Measurements from ENCODE around the gene PAPSS1. TPM values are rescaled to one million over a fixed set of nuclear protein-coding genes. Genes with fewer than 3 reads are reported as not detected.

Gene PAPSS1
- total and polyA plus RNA-seq, 2 of the 8 experiments (the other 6 are each of a cell fraction or from before 2014, with no cell fraction given), result 79.2 to 98.5 TPM

DNA sequence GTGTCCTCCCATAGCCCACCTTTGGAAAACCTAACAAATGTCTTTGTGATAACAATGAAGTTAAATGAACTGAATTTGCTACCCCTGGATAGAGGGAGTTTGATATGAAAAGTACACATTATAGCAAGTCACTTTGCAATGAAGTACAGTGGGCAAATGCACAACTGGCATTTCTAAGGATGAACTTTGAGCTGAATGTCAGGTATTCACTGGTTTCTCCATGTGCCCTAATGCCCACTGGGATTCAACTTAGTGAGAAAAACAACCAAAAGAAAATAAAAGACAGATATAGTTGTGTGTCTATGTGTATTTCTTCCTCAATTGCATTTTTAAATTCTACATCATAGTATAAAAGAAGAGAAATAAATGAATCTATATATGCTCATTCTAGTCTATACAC, 51.0 kb downstream of the PAPSS1 start:
- no peak overlapping the region for H2BK5ac ChIP-seq (ENCODE audit: low read depth, low read length)
- H2BK12ac ChIP-seq (ENCODE audit: low read depth, low read length), result no peak overlapping the region
- TF ChIP-seq SP4 (IDR thresholded peaks at IDR 0.05; ENCODE audit: low read length) (no peak), SAP30 (IDR thresholded peaks at IDR 0.05; ENCODE audit: insufficient read depth, insufficient replicate concordance, low read length) (no peak), EGR1 (IDR thresholded peaks at IDR 0.05; ENCODE audit: borderline replicate concordance, low read depth, low read length) (no peak), KDM4A (IDR thresholded peaks at IDR 0.05; ENCODE audit: low read depth, low read length, severe bottlenecking) (no peak), RFX5 (IDR thresholded peaks at IDR 0.05; ENCODE audit: borderline replicate concordance, low read depth, low read length) (no peak), BRCA1 (IDR thresholded peaks at IDR 0.05; ENCODE audit: low read depth, low read length) (no peak)
- no peak overlapping the region for H2BK20ac ChIP-seq (ENCODE audit: low read length)
- H2AFZ ChIP-seq (ENCODE audit: low read length), result no peak overlapping the region
- no peaks in the 10 kb centered on the region for H4K20me1 ChIP-seq (replicated peaks in 1 of 2; ENCODE audit: control insufficient read depth in 1 of 2, insufficient read depth in 2 of 2, low read length in 2 of 2)
- no peaks in the 10 kb centered on the region for H3K23me2 ChIP-seq (ENCODE audit: low read depth, low read length)
- H3K9me3 ChIP-seq (ENCODE audit: insufficient read depth in 2 of 2, low read depth in 1 of 2, low read length in 1 of 2), result peaks cover 0 to 7% of the 10 kb centered on the region in 2 experiments; a peak in 1 of 4 replicates
- no peak overlapping the region for H3K4me3 ChIP-seq (ENCODE audit: extremely low read depth in 1 of 4, insufficient read depth in 2 of 4, low read depth in 3 of 4, low read length in 4 of 4)
- no peak overlapping the region for H3K56ac ChIP-seq (replicated peaks; ENCODE audit: insufficient read length, low read depth, low read length)
- 0 out of 7 replicates have a peak, but pooled peaks cover 0 to under 1% (median 0%) of the 10 kb centered on the region in 4 experiments for H3K4me1 ChIP-seq (replicated peaks in 1 of 4; ENCODE audit: control insufficient read depth in 3 of 4, insufficient read depth in 4 of 4, low read length in 3 of 4)
- H3K4me2 ChIP-seq (ENCODE audit: insufficient read depth in 1 of 2, low read depth in 2 of 2, low read length in 2 of 2), result no peak overlapping the region
- peaks cover 0 to 6% (median 0%) of the 10 kb centered on the region in 4 experiments; a peak in 1 of 8 replicates for H3K36me3 ChIP-seq (ENCODE audit: control insufficient read depth in 2 of 4, insufficient read depth in 4 of 4, low read length in 3 of 4)
- no peak overlapping the region for H3K14ac ChIP-seq (ENCODE audit: insufficient read length)
- no peak overlapping the region for H4K91ac ChIP-seq (replicated peaks; ENCODE audit: insufficient read length, low read length)
- no peak overlapping the region for H2BK120ac ChIP-seq (replicated peaks; ENCODE audit: low read depth, low read length)
- H3K23ac ChIP-seq (ENCODE audit: insufficient read length), result no peak overlapping the region
- no peaks in the 10 kb centered on the region for H3K27me3 ChIP-seq (replicated peaks in 1 of 4; ENCODE audit: control insufficient read depth in 3 of 4, extremely low read depth in 1 of 4, insufficient read depth in 3 of 4, low read length in 3 of 4)
- H3K9ac ChIP-seq (replicated peaks in 1 of 4; ENCODE audit: extremely low read depth in 1 of 4, low read depth in 3 of 4, low read length in 3 of 4), result no peak overlapping the region
- no peak overlapping the region for H4K8ac ChIP-seq (ENCODE audit: extremely low read depth, insufficient read depth, low read length)
- no peak overlapping the region for H3K18ac ChIP-seq (ENCODE audit: extremely low read depth, low read length)
- ChIA-PET CTCF (ENCODE audit: partially characterized antibody) (interaction anchor here (0.6 to 1.3 kb wide), 2 partner anchors 8 to 64 kb away, joined by 3 read pairs; no protein-coding TSS in a partner anchor), POLR2A (ENCODE audit: partially characterized antibody) (no interaction called here)
- H3K27ac ChIP-seq (ENCODE audit: low read depth, low read length), result no peak overlapping the region
- no peak overlapping the region for H3K4ac ChIP-seq (replicated peaks; ENCODE audit: insufficient read length, low read depth, low read length)
- no peaks in the 10 kb centered on the region for H3K79me1 ChIP-seq (ENCODE audit: low read depth, low read length)
- no peaks in the 10 kb centered on the region for H3K79me2 ChIP-seq (ENCODE audit: control insufficient read depth in 1 of 2, insufficient read depth in 2 of 2, low read length in 2 of 2)
- DNase-seq (ENCODE audit: low read depth in 1 of 2, low spot score in 2 of 2), result no peak
- no peak overlapping the region for H2BK15ac ChIP-seq (ENCODE audit: low read length)
- H4K5ac ChIP-seq (ENCODE audit: insufficient read length, low read depth, low read length), result no peak overlapping the region
- no peak overlapping the region for H2AK5ac ChIP-seq (ENCODE audit: low read depth, low read length)
- FAIRE-seq, result no peak

Data from H1 (cell line).